GM19452 (cell line): Measurements from ENCODE around the gene RET.

ENCODE experiments used
- ATAC-seq: cut with Tn5 transposase; IDR thresholded peaks from one replicate; pipeline ENCODE4 v1.9.1; 2021; ENCODE audit not compliant: unreplicated experiment

The RET gene

GRCh38 chr10:43044448-43044921, 32.4 kb upstream of the RET start:
- no peak for ATAC-seq

GRCh38 chr10:43044961-43045621, 31.8 kb upstream of the RET start:
- no peak for ATAC-seq

- no peak for ATAC-seq
Measured at GRCh38 chr10:43045631-43046287, 31.1 kb upstream of the RET start.

GRCh38 chr10:43046288-43046991, 30.4 kb upstream of the RET start:
- no peak for ATAC-seq

- ATAC-seq = no peak
Measured at GRCh38 chr10:43047288-43047970, 29.4 kb upstream of the RET start.

- ATAC-seq = no peak
Measured at GRCh38 chr10:43048301-43049051, 28.4 kb upstream of the RET start.

- no peak for ATAC-seq
Measured at GRCh38 chr10:43049081-43049551, 27.8 kb upstream of the RET start.

GRCh38 chr10:43050011-43050410, 26.9 kb upstream of the RET start:
- no peak for ATAC-seq

- ATAC-seq = no peak
Measured at GRCh38 chr10:43053825-43054224, 23.0 kb upstream of the RET start.

- ATAC-seq = no peak
Measured at GRCh38 chr10:43054593-43054992, 22.3 kb upstream of the RET start.

- ATAC-seq = no peak
Measured at GRCh38 chr10:43055217-43055616, 21.7 kb upstream of the RET start.

GRCh38 chr10:43055991-43056567, 20.8 kb upstream of the RET start:
- no peak for ATAC-seq

GRCh38 chr10:43056568-43057011, 20.3 kb upstream of the RET start:
- ATAC-seq = no peak

GRCh38 chr10:43057231-43057711, 19.6 kb upstream of the RET start:
- no peak for ATAC-seq

- ATAC-seq = no peak
Measured at GRCh38 chr10:43057831-43058340, 19.0 kb upstream of the RET start.

- no peak for ATAC-seq
Measured at GRCh38 chr10:43058716-43059335, 18.0 kb upstream of the RET start.

GRCh38 chr10:43059336-43059720, 17.5 kb upstream of the RET start:
- no peak for ATAC-seq

- ATAC-seq = no peak
Measured at GRCh38 chr10:43059828-43060227, 17.0 kb upstream of the RET start.

- no peak for ATAC-seq
Measured at GRCh38 chr10:43060291-43060690, 16.6 kb upstream of the RET start.
